Endothelial cell of umbilical vein (primary cell): Measurements from ENCODE around the gene PIK3R1.

ENCODE experiments used
- EZH2 ChIP-seq: IDR thresholded peaks from 2 replicates; pipeline ENCODE4 v1.6.1; 2012; ENCODE audit warnings: borderline replicate concordance, low read depth, mild to moderate bottlenecking, moderate library complexity, low read length, inconsistent platforms; ENCODE audit not compliant: severe bottlenecking
- GATA2 ChIP-seq: IDR thresholded peaks from 2 replicates; pipeline ENCODE4 v1.7.0; 2011; ENCODE audit warnings: low read depth, mild to moderate bottlenecking, moderate library complexity, mixed read lengths, low read length; ENCODE audit not compliant: insufficient read length, insufficient read depth
- JUN ChIP-seq: IDR thresholded peaks from 2 replicates; pipeline ENCODE4 v1.6.1; 2011; ENCODE audit warnings: borderline replicate concordance, low read depth; ENCODE audit not compliant: insufficient read length, insufficient read depth
- MYC ChIP-seq: IDR thresholded peaks from one replicate; pipeline ENCODE4 v1.6.1; 2011; ENCODE audit warnings: mild to moderate bottlenecking, low read depth, low read length
- POLR2A ChIP-seq: IDR thresholded peaks from 2 replicates; pipeline ENCODE4 v1.6.1; 2012; ENCODE audit warnings: low read depth, mild to moderate bottlenecking, control low read depth, low read length
- POLR2AphosphoS5 ChIP-seq: IDR thresholded peaks from 2 replicates; pipeline ENCODE4 v1.6.1; 2012; ENCODE audit warnings: low read depth, mild to moderate bottlenecking, control low read depth, low read length, moderate library complexity; ENCODE audit not compliant: insufficient read depth
- TF ChIP-seq, protein P1 (sequence below), 2 donors: IDR thresholded peaks; 1 replicate in 1 of 2; 2 replicates in 1 of 2; pipeline ENCODE4 v1.5.1; 2011; ENCODE audit warnings: low read length in 2 of 2, mild to moderate bottlenecking in 2 of 2, moderate library complexity in 2 of 2, control low read depth in 1 of 2, inconsistent platforms in 1 of 2, low read depth in 1 of 2; ENCODE audit not compliant: insufficient read depth in 1 of 2; ENCODE audit errors: extremely low read depth in 1 of 2
- TF ChIP-seq, protein P2 (sequence below): IDR thresholded peaks from 2 replicates; pipeline ENCODE4 v1.6.1; 2011; ENCODE audit not compliant: insufficient read depth, insufficient read length

DNA sequence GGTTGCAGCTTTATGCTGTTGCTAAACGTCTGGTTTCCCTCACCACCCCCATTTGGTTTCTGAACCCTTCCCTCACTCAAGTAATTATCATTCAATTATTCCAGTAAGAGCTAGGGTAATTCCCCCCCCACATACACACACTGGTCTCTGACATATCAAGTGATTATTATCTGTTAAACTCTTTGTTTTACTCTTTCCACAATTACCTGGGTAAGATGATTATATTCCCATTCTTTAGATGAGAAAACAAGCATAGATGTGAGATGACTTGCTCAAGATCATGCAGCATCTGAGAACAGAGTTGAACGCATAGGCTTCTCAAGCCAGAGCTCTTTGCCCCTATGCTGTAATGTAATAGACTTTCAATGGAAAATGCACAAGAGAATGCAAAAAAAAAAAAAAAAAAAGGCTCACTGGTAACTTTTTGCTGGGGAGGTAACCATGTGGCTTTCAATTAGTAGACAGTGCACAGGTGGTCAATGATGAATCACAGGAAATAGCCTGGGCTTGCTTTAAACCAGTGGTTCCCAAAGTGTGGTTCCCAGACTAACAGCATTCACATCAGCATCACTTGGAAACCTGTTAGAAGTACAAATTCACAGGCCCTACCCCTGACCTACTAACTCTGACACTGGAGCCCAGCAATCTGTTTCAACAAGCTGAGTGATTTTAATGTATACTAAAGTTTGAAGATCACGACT, 87.6 kb downstream of the PIK3R1 start:
- TF ChIP-seq POLR2AphosphoS5 (no peak), MYC (no peak), POLR2A (no peak), EZH2 (no peak), GATA2 (no peak), JUN (no peak)
- TF ChIP-seq, protein P1, sequence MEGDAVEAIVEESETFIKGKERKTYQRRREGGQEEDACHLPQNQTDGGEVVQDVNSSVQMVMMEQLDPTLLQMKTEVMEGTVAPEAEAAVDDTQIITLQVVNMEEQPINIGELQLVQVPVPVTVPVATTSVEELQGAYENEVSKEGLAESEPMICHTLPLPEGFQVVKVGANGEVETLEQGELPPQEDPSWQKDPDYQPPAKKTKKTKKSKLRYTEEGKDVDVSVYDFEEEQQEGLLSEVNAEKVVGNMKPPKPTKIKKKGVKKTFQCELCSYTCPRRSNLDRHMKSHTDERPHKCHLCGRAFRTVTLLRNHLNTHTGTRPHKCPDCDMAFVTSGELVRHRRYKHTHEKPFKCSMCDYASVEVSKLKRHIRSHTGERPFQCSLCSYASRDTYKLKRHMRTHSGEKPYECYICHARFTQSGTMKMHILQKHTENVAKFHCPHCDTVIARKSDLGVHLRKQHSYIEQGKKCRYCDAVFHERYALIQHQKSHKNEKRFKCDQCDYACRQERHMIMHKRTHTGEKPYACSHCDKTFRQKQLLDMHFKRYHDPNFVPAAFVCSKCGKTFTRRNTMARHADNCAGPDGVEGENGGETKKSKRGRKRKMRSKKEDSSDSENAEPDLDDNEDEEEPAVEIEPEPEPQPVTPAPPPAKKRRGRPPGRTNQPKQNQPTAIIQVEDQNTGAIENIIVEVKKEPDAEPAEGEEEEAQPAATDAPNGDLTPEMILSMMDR (IDR thresholded peaks at IDR 0.05; ENCODE audit: extremely low read depth in 1 of 2, insufficient read depth in 1 of 2, low read depth in 1 of 2, low read length in 2 of 2): no peak
- TF ChIP-seq, protein P2, sequence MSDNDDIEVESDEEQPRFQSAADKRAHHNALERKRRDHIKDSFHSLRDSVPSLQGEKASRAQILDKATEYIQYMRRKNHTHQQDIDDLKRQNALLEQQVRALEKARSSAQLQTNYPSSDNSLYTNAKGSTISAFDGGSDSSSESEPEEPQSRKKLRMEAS: no peak
